ENCODE results near the gene PIK3R2.

The PIK3R2 gene

DNA sequence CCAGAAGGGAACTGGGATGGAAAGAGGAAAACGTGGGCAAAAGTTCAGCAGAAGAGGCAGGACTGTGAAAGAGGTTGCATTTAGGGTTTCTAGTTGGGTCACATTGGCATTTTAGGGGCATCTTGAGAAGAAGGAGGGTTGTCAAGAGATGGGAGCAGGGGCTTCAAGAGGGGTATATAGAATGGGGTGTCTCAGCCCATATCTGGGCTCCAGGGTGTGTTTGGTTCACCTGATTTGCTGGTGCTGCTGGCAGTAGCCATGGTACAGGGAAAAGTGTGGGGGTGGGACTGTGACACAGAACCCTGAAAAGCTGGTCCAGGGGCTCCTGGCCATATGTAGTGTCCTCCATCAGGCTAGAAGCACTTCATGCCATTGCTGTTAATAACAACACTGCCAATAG, 32.8 kb upstream of the PIK3R2 start:
- H3K36me3 Mint-ChIP-seq (ENCODE audit: low read depth) = peaks cover 11% of the 10 kb centered on the region
- no peak overlapping the region for H3K27ac Mint-ChIP-seq
- peak overlapping the region; percentile 31 to 84 (median 83) for H3K4me3 Mint-ChIP-seq

DNA sequence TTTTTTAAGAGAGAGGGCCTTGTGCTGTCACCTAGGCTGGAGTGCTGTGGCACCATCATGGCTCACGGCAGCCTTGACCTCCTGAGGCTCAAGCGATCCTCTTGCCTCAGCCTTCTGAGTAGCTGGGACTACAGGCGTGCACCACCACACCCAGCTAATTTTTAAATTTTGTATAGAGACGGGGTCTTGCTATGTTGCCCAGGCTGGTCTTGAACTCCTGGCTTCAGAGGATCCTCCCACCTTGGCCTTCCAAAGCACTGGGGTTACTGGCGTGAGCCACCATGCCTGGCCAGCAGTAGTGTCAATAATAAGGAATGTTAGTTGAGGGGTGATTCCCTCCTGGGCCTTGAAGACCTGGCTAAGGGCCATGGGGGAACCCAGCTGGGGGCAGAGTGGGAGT, 31.8 kb upstream of the PIK3R2 start:
- H3K4me1 Mint-ChIP-seq = peaks cover 13% of the 10 kb centered on the region
- H3K27ac Mint-ChIP-seq = no peak overlapping the region
- TF ChIP-seq, protein P1, sequence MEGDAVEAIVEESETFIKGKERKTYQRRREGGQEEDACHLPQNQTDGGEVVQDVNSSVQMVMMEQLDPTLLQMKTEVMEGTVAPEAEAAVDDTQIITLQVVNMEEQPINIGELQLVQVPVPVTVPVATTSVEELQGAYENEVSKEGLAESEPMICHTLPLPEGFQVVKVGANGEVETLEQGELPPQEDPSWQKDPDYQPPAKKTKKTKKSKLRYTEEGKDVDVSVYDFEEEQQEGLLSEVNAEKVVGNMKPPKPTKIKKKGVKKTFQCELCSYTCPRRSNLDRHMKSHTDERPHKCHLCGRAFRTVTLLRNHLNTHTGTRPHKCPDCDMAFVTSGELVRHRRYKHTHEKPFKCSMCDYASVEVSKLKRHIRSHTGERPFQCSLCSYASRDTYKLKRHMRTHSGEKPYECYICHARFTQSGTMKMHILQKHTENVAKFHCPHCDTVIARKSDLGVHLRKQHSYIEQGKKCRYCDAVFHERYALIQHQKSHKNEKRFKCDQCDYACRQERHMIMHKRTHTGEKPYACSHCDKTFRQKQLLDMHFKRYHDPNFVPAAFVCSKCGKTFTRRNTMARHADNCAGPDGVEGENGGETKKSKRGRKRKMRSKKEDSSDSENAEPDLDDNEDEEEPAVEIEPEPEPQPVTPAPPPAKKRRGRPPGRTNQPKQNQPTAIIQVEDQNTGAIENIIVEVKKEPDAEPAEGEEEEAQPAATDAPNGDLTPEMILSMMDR (IDR thresholded peaks at IDR 0.05; ENCODE audit: unreplicated experiment in 3 of 3) = no peak
- H3K4me3 Mint-ChIP-seq = no peak overlapping the region
- H3K9me3 Mint-ChIP-seq = no peaks in the 10 kb centered on the region
- H3K27me3 Mint-ChIP-seq (ENCODE audit: low read depth) = peaks cover 3% of the 10 kb centered on the region
- H3K36me3 Mint-ChIP-seq (ENCODE audit: low read depth) = peaks cover 14% of the 10 kb centered on the region

More for the DNA sequence above, 32.8 kb upstream of the PIK3R2 start:
- Mint-ChIP-seq H3K4me1 (peaks cover 13% of the 10 kb centered on the region), H3K27me3 (ENCODE audit: low read depth) (peaks cover 3% of the 10 kb centered on the region), H3K9me3 (no peaks in the 10 kb centered on the region)
- TF ChIP-seq, protein P1 (IDR thresholded peaks at IDR 0.05; ENCODE audit: unreplicated experiment in 3 of 3) = no peak

DNA sequence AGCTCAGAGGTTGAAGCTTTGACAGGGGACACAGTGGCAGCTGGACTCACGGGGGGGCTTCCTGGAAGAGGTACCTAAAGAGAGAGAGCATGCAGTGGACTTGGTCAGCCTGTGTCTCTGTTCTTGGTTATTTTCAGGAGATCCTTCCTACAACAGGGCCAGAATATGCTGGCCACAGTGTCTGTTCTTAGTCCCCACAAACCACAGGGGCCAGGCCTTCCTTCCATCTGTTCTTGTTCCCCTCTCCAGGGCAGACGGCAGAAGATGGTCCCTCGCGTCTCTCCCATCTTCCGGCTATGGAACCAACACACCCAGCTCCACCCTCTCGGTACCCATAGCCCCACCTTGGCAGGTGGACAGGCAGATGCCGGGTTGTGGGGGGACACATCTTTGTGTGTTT, 30.5 kb upstream of the PIK3R2 start:
- H3K4me3 Mint-ChIP-seq = no peak overlapping the region
- no peak overlapping the region for H3K27ac Mint-ChIP-seq
- peaks cover 8% of the 10 kb centered on the region for H3K4me1 Mint-ChIP-seq
- no peaks in the 10 kb centered on the region for H3K9me3 Mint-ChIP-seq
- no peaks in the 10 kb centered on the region for H3K27me3 Mint-ChIP-seq (ENCODE audit: low read depth)
- TF ChIP-seq, protein P1 (IDR thresholded peaks at IDR 0.05; ENCODE audit: unreplicated experiment in 3 of 3) = no peak
- peaks cover 17% of the 10 kb centered on the region for H3K36me3 Mint-ChIP-seq (ENCODE audit: low read depth)

- Mint-ChIP-seq H3K36me3 (ENCODE audit: low read depth) (peaks cover 17% of the 10 kb centered on the region), H3K27ac (no peak overlapping the region), H3K9me3 (no peaks in the 10 kb centered on the region), H3K27me3 (ENCODE audit: low read depth) (no peaks in the 10 kb centered on the region), H3K4me1 (peaks cover 7% of the 10 kb centered on the region), H3K4me3 (no peak overlapping the region)
- TF ChIP-seq, protein P1 (IDR thresholded peaks at IDR 0.05; ENCODE audit: unreplicated experiment in 3 of 3) = no peak
Measured at GRCh38 chr19:18122860-18123795, 29.8 kb upstream of the PIK3R2 start.

- Mint-ChIP-seq H3K36me3 (ENCODE audit: low read depth) (peaks cover 22% of the 10 kb centered on the region), H3K27me3 (ENCODE audit: low read depth) (no peaks in the 10 kb centered on the region), H3K4me1 (peaks cover 5% of the 10 kb centered on the region), H3K4me3 (no peak overlapping the region), H3K27ac (no peak overlapping the region), H3K9me3 (no peaks in the 10 kb centered on the region)
- TF ChIP-seq, protein P1 (IDR thresholded peaks at IDR 0.05; ENCODE audit: unreplicated experiment in 3 of 3) = no peak
Measured at GRCh38 chr19:18123819-18124218, 29.1 kb upstream of the PIK3R2 start.

DNA sequence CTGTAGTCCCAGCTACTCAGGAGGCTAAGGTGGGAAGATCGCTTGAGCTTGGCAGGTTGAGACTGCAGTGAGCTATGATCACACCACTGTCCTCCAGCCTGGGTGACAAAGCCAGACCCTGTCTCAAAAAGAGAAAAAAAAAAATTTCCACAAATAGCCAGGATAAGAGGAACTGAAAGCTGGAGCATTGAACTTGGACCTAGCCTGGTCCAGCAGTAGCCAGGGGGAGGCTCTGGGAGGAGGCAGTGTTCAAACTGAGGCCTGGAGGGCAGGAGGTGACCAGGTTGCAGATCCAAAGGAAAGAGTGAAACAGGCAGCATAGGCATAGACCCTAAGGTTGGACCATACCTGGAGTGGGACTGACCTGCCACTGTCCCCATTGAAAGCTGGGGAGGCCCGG, 26.9 kb upstream of the PIK3R2 start:
- Mint-ChIP-seq H3K36me3 (ENCODE audit: low read depth) (peaks cover 32% of the 10 kb centered on the region), H3K4me1 (no peaks in the 10 kb centered on the region), H3K27ac (no peak overlapping the region), H3K9me3 (no peaks in the 10 kb centered on the region), H3K27me3 (ENCODE audit: low read depth) (no peaks in the 10 kb centered on the region), H3K4me3 (no peak overlapping the region)
- TF ChIP-seq, protein P1 (IDR thresholded peaks at IDR 0.05; ENCODE audit: unreplicated experiment in 3 of 3) = no peak
